A549 (cell line): Measurements from ENCODE around the gene SNORC. TPM values are rescaled to one million over a fixed set of nuclear protein-coding genes. Genes with fewer than 3 reads are reported as not detected.

Source experiments
- ATAC-seq, 2 experiments: fragments of 200-7000 bp in 1 of 2; fragments of >200 bp in 1 of 2; cut with Nextera tagmentation in 1 of 2; cut with Tn5 transposase in 1 of 2; 3 replicates each; pipeline versions ENCODE4 v1.8.0 to v1.9.1; 2018 to 2020; ENCODE audit warnings: mild to moderate bottlenecking in 1 of 2, moderate library complexity in 1 of 2
- CTCF ChIA-PET: fragments of 300-600 bp; sonication (Branson Sonifier 250); formaldehyde crosslinking; extraction: SDS; loops from one replicate; lab custom pipeline; 2021; ENCODE audit warnings: antibody characterized with exemption, inconsistent platforms; lab: Yijun Ruan, JAX
- POLR2A ChIA-PET: fragments of 350-600 bp; formaldehyde crosslinking; extraction: SDS; loops from one replicate; lab custom pipeline; 2021; ENCODE audit warnings: antibody characterized with exemption, inconsistent platforms; lab: Yijun Ruan, JAX
- DNase-seq, 2 experiments: peaks; one replicate each; pipeline versions ENCODE4 v3.0.0 to v3.0.0-alpha.2; 2011 to 2016; ENCODE audit warnings: low read depth in 1 of 2, low spot score in 1 of 2
- FAIRE-seq: peaks from 2 replicates; lab custom pipeline; 2011; peaks lifted over from hg19 to GRCh38; lab: Jason Lieb, UNC
- H3K27ac ChIP-seq, 2 experiments: fragments of >200 bp; sonication (Bioruptor Twin); formaldehyde crosslinking; 3 replicates each; pipeline ENCODE4 v1.5.1; 2016 to 2017
- H3K4me1 ChIP-seq: fragments of >200 bp; sonication (Bioruptor Twin); formaldehyde crosslinking; 3 replicates; pipeline ENCODE4 v1.6.1; 2016
- H3K4me2 ChIP-seq: fragments of >200 bp; sonication (Bioruptor Twin); formaldehyde crosslinking; 3 replicates; pipeline ENCODE4 v1.6.1; 2016
- H3K4me3 ChIP-seq: fragments of >200 bp; sonication (Bioruptor Twin); formaldehyde crosslinking; 3 replicates; pipeline ENCODE4 v1.5.1; 2016
- H3K9me3 ChIP-seq: fragments of >200 bp; sonication (Bioruptor Twin); formaldehyde crosslinking; 3 replicates; pipeline ENCODE4 v1.6.1; 2016
- BHLHE40 ChIP-seq: IDR thresholded peaks from 2 replicates; pipeline ENCODE4 v1.6.1; 2012; ENCODE audit warnings: low read depth, low read length, inconsistent platforms
- CBX2 ChIP-seq: fragments of 200-600 bp; sonication (generic); IDR thresholded peaks from 2 replicates; pipeline ENCODE4 v1.6.1; 2016; ENCODE audit warnings: low read depth, mild to moderate bottlenecking, borderline replicate concordance
- CEBPB ChIP-seq, 2 experiments: fragments of >200 bp in 1 of 2; sonication (Bioruptor Twin) in 1 of 2; formaldehyde crosslinking in 1 of 2; IDR thresholded peaks; 2 replicates each; pipeline ENCODE4 v1.6.1; 2012 to 2016
- CHD2 ChIP-seq: fragments of 150-350 bp; IDR thresholded peaks from 2 replicates; pipeline ENCODE4 v1.6.1; 2014; ENCODE audit warnings: low read length; ENCODE audit not compliant: partially characterized antibody
- EHMT2 ChIP-seq: fragments of 200-600 bp; sonication (generic); IDR thresholded peaks from 2 replicates; pipeline ENCODE4 v1.6.1; 2016; ENCODE audit warnings: antibody characterized with exemption, low read depth, mild to moderate bottlenecking, moderate library complexity
- ELK1 ChIP-seq: fragments of 150-350 bp; IDR thresholded peaks from 2 replicates; pipeline ENCODE4 v1.6.1; 2014; ENCODE audit warnings: low read depth, mild to moderate bottlenecking, low read length
- EP300 ChIP-seq, 2 experiments: fragments of >200 bp; sonication (Bioruptor Twin); formaldehyde crosslinking; IDR thresholded peaks; 2 replicates in 1 of 2; 3 replicates in 1 of 2; pipeline ENCODE4 v1.6.1; 2016 to 2017
- FOSL2 ChIP-seq, 2 experiments: fragments of 450-650 bp in 1 of 2; fragments of >200 bp in 1 of 2; sonication (Bioruptor Twin) in 1 of 2; formaldehyde crosslinking; IDR thresholded peaks; 2 replicates each; pipeline versions ENCODE4 v1.5.0 to v1.6.1; 2016 to 2020; ENCODE audit warnings: mild to moderate bottlenecking in 1 of 2, moderate library complexity in 1 of 2
- HES2 ChIP-seq: fragments of >200 bp; sonication (Bioruptor Twin); formaldehyde crosslinking; IDR thresholded peaks from 2 replicates; pipeline ENCODE4 v1.6.1; 2016
- HOXB5 ChIP-seq: fragments of 250-450 bp; sonication (Bioruptor Pico); IDR thresholded peaks from 2 replicates; pipeline ENCODE4 v1.5.0; 2020; ENCODE audit warnings: mild to moderate bottlenecking, moderate library complexity
- JUN ChIP-seq, 2 experiments: fragments of >200 bp; sonication (Bioruptor Twin); formaldehyde crosslinking; IDR thresholded peaks; 2 replicates in 1 of 2; 3 replicates in 1 of 2; pipeline ENCODE4 v1.6.1; 2016 to 2017
- KDM5A ChIP-seq: fragments of 200-600 bp; sonication (generic); IDR thresholded peaks from 2 replicates; pipeline ENCODE4 v1.6.1; 2016; ENCODE audit warnings: antibody characterized with exemption, mild to moderate bottlenecking
- MAFK ChIP-seq: fragments of 450-650 bp; IDR thresholded peaks from 2 replicates; pipeline ENCODE4 v1.6.1; 2014; ENCODE audit not compliant: partially characterized antibody
- NFE2L2 ChIP-seq: fragments of 150-350 bp; conservative IDR thresholded peaks from 2 replicates; pipeline ENCODE4 v1.6.1; 2014; ENCODE audit warnings: low read length
- POLR2A ChIP-seq: IDR thresholded peaks from 2 replicates; pipeline ENCODE4 v1.6.1; 2012; ENCODE audit warnings: mild to moderate bottlenecking, low read length
- RCOR1 ChIP-seq: fragments of 150-350 bp; IDR thresholded peaks from 2 replicates; pipeline ENCODE4 v1.6.1; 2014; ENCODE audit warnings: antibody characterized with exemption, low read length, low read depth
- RNF2 ChIP-seq: fragments of 200-600 bp; sonication (generic); IDR thresholded peaks from 2 replicates; pipeline ENCODE4 v1.6.1; 2016; ENCODE audit warnings: low read depth, mild to moderate bottlenecking, antibody characterized with exemption, moderate library complexity, borderline replicate concordance
- SMC3 ChIP-seq: fragments of >200 bp; sonication (Bioruptor Twin); formaldehyde crosslinking; IDR thresholded peaks from 3 replicates; pipeline ENCODE4 v1.6.1; 2018; ENCODE audit warnings: inconsistent platforms
- TP53 ChIP-seq: fragments of 250-450 bp; sonication (Bioruptor Pico); IDR thresholded peaks from 2 replicates; pipeline ENCODE4 v1.5.0; 2021; ENCODE audit warnings: mild to moderate bottlenecking, moderate library complexity
- ZFP36 ChIP-seq: fragments of 450-650 bp; IDR thresholded peaks from 2 replicates; pipeline ENCODE4 v1.6.1; 2014; ENCODE audit warnings: borderline replicate concordance; ENCODE audit not compliant: partially characterized antibody
- WGBS: methylation state at CpG from one replicate; pipeline ENCODE4 v1.1.6; 2017; ENCODE audit errors: missing lambda C conversion rate; 5-methylcytosine and 5-hydroxymethylcytosine counted together
- polyA plus RNA-seq, 4 experiments: library from polyadenylated mRNA; depleted of rRNA in 3 of 4; stranded (reverse); fragments of >200 nt; fragmentation: RNase III in 1 of 4; extraction: RNeasy Plus Mini Kit Qiagen cat#74134 plus additional on column Dnase treatment in 1 of 4; gene quantifications; 2 replicates in 3 of 4; 3 replicates in 1 of 4; pipeline ENCODE4 v1.2.3, GENCODE V29; 2011 to 2017
- TF ChIP-seq, protein P1 (sequence below): fragments of 200-600 bp; sonication (generic); IDR thresholded peaks from 2 replicates; pipeline ENCODE4 v1.6.1; 2016; ENCODE audit warnings: antibody characterized with exemption, mild to moderate bottlenecking, moderate library complexity

SNORC gene
- polyA plus RNA-seq, 2 of the 4 experiments (the other 2 are of a cell fraction): 8.4 to 9.1 TPM

DNA sequence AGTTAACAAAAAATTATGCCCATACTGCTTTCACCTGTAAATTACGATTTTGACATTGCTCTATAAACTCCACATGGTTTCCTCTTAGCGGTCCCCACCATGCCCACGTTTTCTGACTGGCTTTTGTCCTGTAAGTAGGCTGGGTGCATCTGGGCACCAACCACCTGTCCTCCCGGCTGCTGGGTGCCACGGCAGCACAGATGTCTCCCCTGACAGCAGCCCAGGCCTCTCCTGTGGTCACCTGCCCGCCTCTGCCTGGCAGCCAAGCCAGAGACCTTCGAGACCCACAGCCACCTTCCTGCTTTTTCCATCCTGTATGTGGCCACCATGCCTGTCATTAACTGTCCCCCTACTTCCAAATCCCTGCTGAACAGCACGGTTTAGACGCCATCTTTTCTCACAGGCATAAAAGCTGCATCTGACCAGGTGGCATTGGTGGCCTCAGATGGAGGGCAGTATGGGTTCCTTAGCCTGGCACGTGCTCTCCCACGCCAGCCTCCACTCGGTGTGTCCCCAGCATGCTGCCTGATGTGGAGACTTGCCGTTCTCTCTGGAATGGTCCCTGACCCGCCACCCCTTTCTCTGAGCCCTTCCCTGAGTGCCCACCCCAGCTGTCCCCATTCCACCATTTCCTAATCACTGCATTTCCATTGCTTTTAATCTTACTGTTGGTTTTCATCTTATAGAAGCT is 18.9 kb downstream of the SNORC start (continued):
- TF ChIP-seq FOSL2 (IDR thresholded peaks at IDR 0.05): no peak
- no peak for TF ChIP-seq FOSL2 (CRISPR knock-in tag; IDR thresholded peaks at IDR 0.05)
- no peak for TF ChIP-seq TP53
- no peak for TF ChIP-seq KDM5A
- TF ChIP-seq NFE2L2: no peak
- no peak for TF ChIP-seq CHD2
- no peak for TF ChIP-seq HOXB5 (CRISPR knock-in tag)
- TF ChIP-seq EP300 (IDR thresholded peaks at IDR 0.05): no peak
- no peak for TF ChIP-seq ZFP36

GRCh38 chr2:232889876-232890401 is 19.9 kb downstream of the SNORC start:
- H3K4me3 ChIP-seq: no peak overlapping the region
- no peak overlapping the region for H3K27ac ChIP-seq
- no peak overlapping the region for H3K4me2 ChIP-seq
- ATAC-seq (no peak), DNase-seq (no peak), FAIRE-seq (no peak)
- no peak for TF ChIP-seq CEBPB (IDR thresholded peaks at IDR 0.05)
- TF ChIP-seq SMC3: no peak
- no peak for TF ChIP-seq KDM5A
- TF ChIP-seq, protein P1, sequence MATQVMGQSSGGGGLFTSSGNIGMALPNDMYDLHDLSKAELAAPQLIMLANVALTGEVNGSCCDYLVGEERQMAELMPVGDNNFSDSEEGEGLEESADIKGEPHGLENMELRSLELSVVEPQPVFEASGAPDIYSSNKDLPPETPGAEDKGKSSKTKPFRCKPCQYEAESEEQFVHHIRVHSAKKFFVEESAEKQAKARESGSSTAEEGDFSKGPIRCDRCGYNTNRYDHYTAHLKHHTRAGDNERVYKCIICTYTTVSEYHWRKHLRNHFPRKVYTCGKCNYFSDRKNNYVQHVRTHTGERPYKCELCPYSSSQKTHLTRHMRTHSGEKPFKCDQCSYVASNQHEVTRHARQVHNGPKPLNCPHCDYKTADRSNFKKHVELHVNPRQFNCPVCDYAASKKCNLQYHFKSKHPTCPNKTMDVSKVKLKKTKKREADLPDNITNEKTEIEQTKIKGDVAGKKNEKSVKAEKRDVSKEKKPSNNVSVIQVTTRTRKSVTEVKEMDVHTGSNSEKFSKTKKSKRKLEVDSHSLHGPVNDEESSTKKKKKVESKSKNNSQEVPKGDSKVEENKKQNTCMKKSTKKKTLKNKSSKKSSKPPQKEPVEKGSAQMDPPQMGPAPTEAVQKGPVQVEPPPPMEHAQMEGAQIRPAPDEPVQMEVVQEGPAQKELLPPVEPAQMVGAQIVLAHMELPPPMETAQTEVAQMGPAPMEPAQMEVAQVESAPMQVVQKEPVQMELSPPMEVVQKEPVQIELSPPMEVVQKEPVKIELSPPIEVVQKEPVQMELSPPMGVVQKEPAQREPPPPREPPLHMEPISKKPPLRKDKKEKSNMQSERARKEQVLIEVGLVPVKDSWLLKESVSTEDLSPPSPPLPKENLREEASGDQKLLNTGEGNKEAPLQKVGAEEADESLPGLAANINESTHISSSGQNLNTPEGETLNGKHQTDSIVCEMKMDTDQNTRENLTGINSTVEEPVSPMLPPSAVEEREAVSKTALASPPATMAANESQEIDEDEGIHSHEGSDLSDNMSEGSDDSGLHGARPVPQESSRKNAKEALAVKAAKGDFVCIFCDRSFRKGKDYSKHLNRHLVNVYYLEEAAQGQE: no peak
- no peak for TF ChIP-seq MAFK
- no peak for TF ChIP-seq POLR2A
- TF ChIP-seq HES2: no peak
- TF ChIP-seq RNF2: no peak
- TF ChIP-seq BHLHE40: no peak
- TF ChIP-seq CBX2: no peak
- TF ChIP-seq EHMT2: no peak
- no peak for TF ChIP-seq RCOR1
- TF ChIP-seq JUN (IDR thresholded peaks at IDR 0.05): no peak
- 98% methylated on average over 3 of the region's 5 CpGs for WGBS
- ChIA-PET POLR2A (no interaction called here), CTCF (interaction anchor here (1.7 to 2.1 kb wide), 2 partner anchors 9 to 10 kb away, joined by 3 to 5 read pairs; no protein-coding TSS in a partner anchor)
- no peaks in the 10 kb centered on the region for H3K4me1 ChIP-seq
- H3K9me3 ChIP-seq: no peaks in the 10 kb centered on the region

GRCh38 chr2:232890536-232890895 is 20.5 kb downstream of the SNORC start:
- DNase-seq (no peak), ATAC-seq (no peak), FAIRE-seq (no peak)
- 92% methylated on average over 11 of the region's 11 CpGs for whole genome bisulfite sequencing
- Histone ChIP-seq H3K9me3 (no peaks in the 10 kb centered on the region), H3K4me2 (no peak overlapping the region), H3K4me1 (no peaks in the 10 kb centered on the region), H3K27ac (peak overlapping the region in 1 of 2 experiments; percentile 38; a peak in 1 of 6 replicates), H3K4me3 (no peak overlapping the region)
- CTCF ChIA-PET: interaction anchor here (0.8 to 2.1 kb wide), 3 partner anchors 9 to 163 kb away, joined by 3 to 5 read pairs (median 4); no protein-coding TSS in a partner anchor
- POLR2A ChIA-PET: no interaction called here
- TF ChIP-seq, protein P1: no peak
- TF ChIP-seq MAFK (no peak), CEBPB (IDR thresholded peaks at IDR 0.05) (no peak), CBX2 (no peak), ELK1 (no peak)
